ENCODE measurements around the gene COMMD1.

DNA sequence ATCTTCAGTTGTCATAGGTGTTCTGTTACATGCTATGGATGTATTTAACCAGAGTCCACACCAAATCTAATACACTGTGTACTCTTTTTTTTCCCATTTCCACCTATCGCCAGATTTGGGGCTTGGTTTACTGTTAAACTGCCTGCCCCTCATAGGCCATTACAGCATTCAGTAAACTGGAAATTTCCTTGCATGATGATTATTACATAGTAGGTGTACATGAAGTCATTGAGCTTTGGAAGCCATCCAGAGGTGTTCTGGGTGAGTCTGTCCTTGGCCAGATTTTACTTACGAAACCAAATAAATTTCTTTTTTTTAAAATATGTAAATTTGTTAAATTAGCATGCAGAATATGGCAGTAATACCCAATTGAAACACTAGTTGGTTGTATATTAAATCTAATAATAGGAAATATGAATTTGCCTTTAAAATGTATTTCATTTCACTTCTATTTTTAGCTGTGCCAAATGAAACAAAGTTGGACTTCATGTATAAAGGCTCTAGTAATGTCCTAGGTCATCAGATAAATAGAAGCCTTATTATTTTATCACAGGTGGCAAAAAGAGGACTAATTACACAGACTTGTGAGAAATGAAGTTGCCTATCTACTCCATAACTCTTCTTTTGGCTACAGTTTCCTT is 60.7 kb downstream of the COMMD1 start:
- no peak for TF ChIP-seq POLR2A (IDR thresholded peaks at IDR 0.05; ENCODE audit: low read length)
- no peak for TF ChIP-seq GATA1 (IDR thresholded peaks at IDR 0.05; ENCODE audit: low read depth, low read length)
